HTR-8/SVneo (cell line): Measurements from ENCODE around the gene CDC34.

Source experiments
- DNase-seq: peaks from one replicate; pipeline ENCODE4 v3.0.0; 2011; ENCODE audit warnings: low spot score, mixed read lengths; ENCODE audit not compliant: insufficient read length
- FAIRE-seq: peaks from 2 replicates; lab custom pipeline; 2011; peaks lifted over from hg19 to GRCh38; lab: Jason Lieb, UNC

CDC34 gene

GRCh38 chr19:517721-518597 lies 13.6 kb upstream of the CDC34 start:
- DNase-seq (no peak), FAIRE-seq (no peak)

GRCh38 chr19:518598-519231 lies 12.8 kb upstream of the CDC34 start:
- DNase-seq (no peak), FAIRE-seq (no peak)

- FAIRE-seq (no peak), DNase-seq (no peak)
These were observed 12.1 kb upstream of the CDC34 start for GRCh38 chr19:519449-519865.

GRCh38 chr19:522726-523125 lies 8.8 kb upstream of the CDC34 start:
- FAIRE-seq (no peak), DNase-seq (no peak)

GRCh38 chr19:524062-524674 lies 7.4 kb upstream of the CDC34 start:
- DNase-seq (no peak), FAIRE-seq (no peak)

- FAIRE-seq (no peak), DNase-seq (no peak)
These were observed 6.5 kb upstream of the CDC34 start for GRCh38 chr19:525029-525428.

- FAIRE-seq = no peak
- no peak for DNase-seq
These were observed 5.6 kb upstream of the CDC34 start for GRCh38 chr19:525857-526419.

GRCh38 chr19:530134-531008 lies 1.2 kb upstream of the CDC34 start:
- DNase-seq (no peak), FAIRE-seq (no peak)

GRCh38 chr19:531009-531752 lies 379 bp upstream of the CDC34 start:
- DNase-seq (peak; percentile 90), FAIRE-seq (peak; percentile 91)

- FAIRE-seq (peak; percentile 44), DNase-seq (no peak)
These were observed 1.2 kb downstream of the CDC34 start for GRCh38 chr19:532561-533363.

- no peak for DNase-seq
- FAIRE-seq = no peak
These were observed 2.0 kb downstream of the CDC34 start for GRCh38 chr19:533364-534058.

- DNase-seq (no peak), FAIRE-seq (no peak)
These were observed 2.5 kb downstream of the CDC34 start for GRCh38 chr19:534088-534487.

- FAIRE-seq = no peak
- DNase-seq = no peak
These were observed 3.7 kb downstream of the CDC34 start for GRCh38 chr19:535017-535835.

GRCh38 chr19:536031-536880 lies 4.7 kb downstream of the CDC34 start:
- DNase-seq (no peak), FAIRE-seq (no peak)

- FAIRE-seq (no peak), DNase-seq (no peak)
These were observed 5.4 kb downstream of the CDC34 start for GRCh38 chr19:536881-537404.
